ENCODE results near the gene SPSB3.

SPSB3 gene

DNA sequence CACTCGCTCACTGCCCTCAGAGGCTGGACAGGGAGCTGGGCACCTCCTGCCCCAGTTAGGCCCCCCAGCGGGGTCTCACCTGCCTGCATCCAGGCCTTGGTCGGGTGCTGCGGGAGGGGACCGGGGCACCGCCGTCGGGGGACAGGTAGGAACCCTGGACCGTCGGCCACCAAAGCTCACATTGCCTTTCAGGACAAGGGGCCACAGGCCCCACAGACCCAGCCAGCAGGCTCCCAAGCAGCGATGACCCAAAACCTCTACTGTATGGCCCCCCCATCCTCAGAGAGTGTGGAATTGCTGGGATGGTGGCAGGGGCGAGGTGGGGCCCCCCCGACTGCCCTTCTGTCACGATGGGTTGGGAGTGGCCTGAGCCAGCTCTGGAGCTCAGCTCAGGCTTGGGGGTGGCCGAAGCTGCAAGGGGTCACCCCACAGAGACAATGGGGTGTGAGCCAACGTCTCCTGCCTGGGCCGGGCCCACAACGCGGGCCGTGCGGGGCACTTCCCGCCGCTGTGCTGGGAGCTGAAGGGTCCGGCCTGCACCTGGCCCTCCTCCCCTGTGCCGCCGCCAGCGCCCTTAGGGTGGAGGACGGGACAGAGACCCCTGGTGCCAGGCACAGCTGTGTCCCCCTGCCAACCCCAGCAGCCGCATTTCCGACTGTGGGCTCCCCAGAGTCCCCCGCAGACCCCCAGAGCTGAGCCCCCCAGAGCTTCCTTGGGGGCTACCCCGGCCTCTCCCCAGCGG lies 10.6 kb upstream of the SPSB3 start:
- DNase-seq: no peak
- Histone ChIP-seq H3K9ac (ENCODE audit: low read length) (no peak overlapping the region), H3K27me3 (ENCODE audit: insufficient read depth, low read length, poor library complexity) (no peaks in the 10 kb centered on the region), H2BK15ac (replicated peaks; ENCODE audit: low read depth) (no peak overlapping the region), H3K79me2 (ENCODE audit: control insufficient read depth, insufficient read depth, low read length) (no peaks in the 10 kb centered on the region), H4K5ac (ENCODE audit: low read length) (no peak overlapping the region), H3K79me1 (ENCODE audit: low read length) (no peaks in the 10 kb centered on the region), H2BK5ac (ENCODE audit: low read length) (no peak overlapping the region), H3K23ac (ENCODE audit: low read length) (no peak overlapping the region), H3K4ac (ENCODE audit: low read depth, low read length) (no peak overlapping the region), H3K27ac (ENCODE audit: low read depth, low read length) (no peak overlapping the region), H2BK120ac (ENCODE audit: low read depth, low read length) (no peak overlapping the region), H3K56ac (ENCODE audit: low read length) (no peak overlapping the region), H3K18ac (ENCODE audit: low read length) (no peak overlapping the region), H2AK5ac (ENCODE audit: low read length) (no peak overlapping the region), H3K36me3 (ENCODE audit: control insufficient read depth, insufficient read depth, low read length) (no peaks in the 10 kb centered on the region), H4K8ac (ENCODE audit: low read depth, low read length) (no peak overlapping the region), H3K4me2 (ENCODE audit: low read length) (no peak overlapping the region), H3K4me3 (ENCODE audit: low read length) (no peak overlapping the region), H3K4me1 (ENCODE audit: control insufficient read depth, low read depth, low read length) (no peaks in the 10 kb centered on the region)
- no CpG with 5 or more reads among the region's 33 CpGs for WGBS (ENCODE audit: extremely low coverage, insufficient coverage, low lambda C conversion rate)

DNA sequence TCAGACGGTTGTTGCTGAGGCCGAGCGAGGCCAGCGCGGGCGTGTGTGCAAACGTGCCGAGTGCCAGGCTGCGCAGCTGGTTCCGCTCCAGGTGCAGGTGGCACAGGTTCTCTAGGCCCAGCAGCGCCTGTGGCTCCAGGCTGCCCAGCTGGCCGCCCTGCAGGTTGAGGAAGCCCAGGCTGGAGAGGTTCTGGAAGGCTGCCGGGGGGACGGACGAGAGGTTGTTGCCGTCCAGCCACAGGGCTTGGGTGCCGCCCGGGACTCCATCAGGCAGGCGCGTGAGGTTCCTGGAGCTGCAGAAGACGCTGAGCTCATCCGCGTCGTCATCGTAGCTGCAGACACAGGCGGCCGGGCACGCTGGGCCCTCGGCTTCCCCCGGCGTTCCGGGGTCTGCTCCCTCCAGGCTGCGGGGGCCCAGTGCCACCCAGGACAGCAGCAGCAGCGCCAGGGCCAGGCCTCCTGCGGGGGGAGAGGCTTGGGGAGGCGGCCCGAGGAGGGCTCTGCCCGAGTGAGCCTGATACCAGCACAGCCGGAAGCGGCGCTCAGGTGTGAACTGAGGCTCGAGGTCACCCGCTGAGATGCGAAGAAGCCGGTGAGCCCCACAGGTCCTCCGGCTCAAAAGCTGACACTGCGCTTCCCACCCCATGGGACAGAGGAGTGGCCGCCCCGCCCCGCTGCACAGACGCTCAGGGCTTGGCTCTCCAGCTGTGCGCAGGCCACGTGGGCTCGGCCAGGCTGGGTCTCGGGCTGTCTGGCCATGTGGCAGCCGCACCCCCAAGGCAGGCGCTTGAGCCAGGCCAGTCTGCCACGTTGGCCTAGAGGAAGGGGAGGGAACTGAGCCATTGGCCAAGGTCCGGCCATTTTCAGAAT lies 9.8 kb upstream of the SPSB3 start:
- Histone ChIP-seq H3K9ac (ENCODE audit: low read length) (no peak overlapping the region), H2BK120ac (ENCODE audit: low read depth, low read length) (no peak overlapping the region), H3K4me3 (ENCODE audit: low read length) (no peak overlapping the region), H3K27me3 (ENCODE audit: insufficient read depth, low read length, poor library complexity) (no peaks in the 10 kb centered on the region), H3K56ac (ENCODE audit: low read length) (no peak overlapping the region), H3K4me1 (ENCODE audit: control insufficient read depth, low read depth, low read length) (no peaks in the 10 kb centered on the region), H3K18ac (ENCODE audit: low read length) (no peak overlapping the region), H3K23ac (ENCODE audit: low read length) (no peak overlapping the region), H4K8ac (ENCODE audit: low read depth, low read length) (no peak overlapping the region), H3K79me1 (ENCODE audit: low read length) (peaks cover 2% of the 10 kb centered on the region), H3K36me3 (ENCODE audit: control insufficient read depth, insufficient read depth, low read length) (no peaks in the 10 kb centered on the region), H2BK5ac (ENCODE audit: low read length) (no peak overlapping the region), H3K4ac (ENCODE audit: low read depth, low read length) (no peak overlapping the region), H2AK5ac (ENCODE audit: low read length) (no peak overlapping the region), H3K4me2 (ENCODE audit: low read length) (no peak overlapping the region), H2BK15ac (replicated peaks; ENCODE audit: low read depth) (no peak overlapping the region), H4K5ac (ENCODE audit: low read length) (no peak overlapping the region), H3K27ac (ENCODE audit: low read depth, low read length) (no peak overlapping the region), H3K79me2 (ENCODE audit: control insufficient read depth, insufficient read depth, low read length) (no peaks in the 10 kb centered on the region)
- DNase-seq: no peak
- no CpG with 5 or more reads among the region's 59 CpGs for WGBS (ENCODE audit: extremely low coverage, insufficient coverage, low lambda C conversion rate)

DNA sequence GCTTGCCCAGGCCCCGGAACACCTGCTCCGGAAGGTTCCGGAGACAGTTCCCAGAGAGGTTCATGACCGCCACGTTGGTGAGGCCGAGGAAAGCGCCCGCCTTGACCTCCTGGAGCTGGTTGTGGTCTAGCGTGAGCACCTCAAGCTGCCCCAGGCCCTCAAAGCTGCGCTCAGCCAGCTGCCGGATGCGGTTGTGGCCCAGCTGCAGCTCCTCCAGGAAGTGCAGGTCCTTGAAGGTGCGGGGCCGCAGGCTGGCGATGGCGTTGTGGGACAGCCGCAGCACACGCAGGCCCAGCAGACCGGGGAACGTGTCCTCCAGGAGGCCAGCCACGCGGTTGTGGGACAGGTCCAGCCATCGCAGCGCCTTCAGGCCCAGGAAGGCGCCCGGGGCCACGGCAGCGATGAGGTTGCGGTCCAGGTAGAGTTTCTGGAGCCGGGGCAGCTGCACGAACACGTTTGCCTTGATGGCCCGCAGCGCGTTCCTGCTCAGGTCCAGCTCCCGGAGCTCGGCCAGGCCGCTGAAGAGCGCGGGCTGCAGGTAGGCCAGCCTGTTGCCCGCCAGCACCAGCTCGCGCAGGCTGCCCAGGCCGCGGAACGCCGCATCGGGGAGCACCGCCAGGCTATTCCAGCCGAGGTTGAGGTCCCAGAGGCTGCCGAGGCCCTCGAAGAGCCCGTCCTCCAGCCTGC lies 9.0 kb upstream of the SPSB3 start:
- no CpG with 5 or more reads among the region's 53 CpGs for WGBS (ENCODE audit: extremely low coverage, insufficient coverage, low lambda C conversion rate)
- Histone ChIP-seq H3K23ac (ENCODE audit: low read length) (no peak overlapping the region), H2AK5ac (ENCODE audit: low read length) (no peak overlapping the region), H3K27ac (ENCODE audit: low read depth, low read length) (no peak overlapping the region), H3K27me3 (ENCODE audit: insufficient read depth, low read length, poor library complexity) (no peaks in the 10 kb centered on the region), H3K79me2 (ENCODE audit: control insufficient read depth, insufficient read depth, low read length) (peaks cover 3% of the 10 kb centered on the region), H3K36me3 (ENCODE audit: control insufficient read depth, insufficient read depth, low read length) (peaks cover 2% of the 10 kb centered on the region), H3K18ac (ENCODE audit: low read length) (no peak overlapping the region), H3K56ac (ENCODE audit: low read length) (no peak overlapping the region), H2BK120ac (ENCODE audit: low read depth, low read length) (no peak overlapping the region), H3K9ac (ENCODE audit: low read length) (no peak overlapping the region), H2BK15ac (replicated peaks; ENCODE audit: low read depth) (no peak overlapping the region), H3K4ac (ENCODE audit: low read depth, low read length) (no peak overlapping the region), H3K4me1 (ENCODE audit: control insufficient read depth, low read depth, low read length) (no peaks in the 10 kb centered on the region), H4K5ac (ENCODE audit: low read length) (no peak overlapping the region), H2BK5ac (ENCODE audit: low read length) (no peak overlapping the region), H3K4me2 (ENCODE audit: low read length) (no peak overlapping the region), H3K4me3 (ENCODE audit: low read length) (no peak overlapping the region), H4K8ac (ENCODE audit: low read depth, low read length) (no peak overlapping the region), H3K79me1 (ENCODE audit: low read length) (peaks cover 4% of the 10 kb centered on the region)
- DNase-seq: no peak

DNA sequence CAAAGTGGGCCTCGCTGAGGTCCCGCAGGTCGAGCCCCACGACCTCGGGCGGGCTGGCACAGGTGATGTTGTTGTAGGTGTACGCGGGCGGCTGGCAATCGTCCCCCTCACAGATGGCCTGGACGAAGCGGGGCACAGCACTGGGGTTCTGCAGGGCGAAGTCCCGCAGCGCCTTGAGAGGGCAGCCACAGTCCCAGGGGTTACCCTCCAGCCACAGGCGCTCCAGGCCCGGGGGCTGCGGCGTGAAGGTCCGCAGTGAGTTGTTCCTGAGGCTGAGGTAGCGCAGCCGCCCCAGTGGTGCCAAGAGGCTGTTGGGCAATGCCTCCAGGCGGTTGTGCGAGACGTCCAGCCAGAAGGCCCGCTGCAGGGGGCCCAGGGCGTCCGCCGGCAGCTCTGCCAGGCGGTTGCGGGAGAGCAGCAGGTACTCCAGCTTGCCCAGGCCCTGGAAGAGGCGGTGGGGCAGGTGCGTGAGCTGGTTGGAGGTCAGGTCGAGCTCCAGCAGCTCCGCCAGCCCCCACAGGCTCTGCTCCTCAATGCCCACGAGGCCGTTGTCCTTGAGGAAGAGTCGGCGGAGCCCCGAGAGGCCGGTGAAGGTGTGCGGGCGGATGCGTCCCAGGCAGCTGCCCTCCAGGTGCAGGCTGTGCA lies 8.4 kb upstream of the SPSB3 start:
- no peak overlapping the region for H4K8ac ChIP-seq (ENCODE audit: low read depth, low read length)
- H3K27ac ChIP-seq (ENCODE audit: low read depth, low read length): no peak overlapping the region
- H3K27me3 ChIP-seq (ENCODE audit: insufficient read depth, low read length, poor library complexity): no peaks in the 10 kb centered on the region
- H2BK5ac ChIP-seq (ENCODE audit: low read length): no peak overlapping the region
- peaks cover 2% of the 10 kb centered on the region for H3K36me3 ChIP-seq (ENCODE audit: control insufficient read depth, insufficient read depth, low read length)
- no peak overlapping the region for H3K4ac ChIP-seq (ENCODE audit: low read depth, low read length)
- H3K4me3 ChIP-seq (ENCODE audit: low read length): no peak overlapping the region
- no peak overlapping the region for H3K23ac ChIP-seq (ENCODE audit: low read length)
- no peak overlapping the region for H2AK5ac ChIP-seq (ENCODE audit: low read length)
- H3K9ac ChIP-seq (ENCODE audit: low read length): no peak overlapping the region
- H3K4me2 ChIP-seq (ENCODE audit: low read length): no peak overlapping the region
- DNase-seq: no peak
- no peaks in the 10 kb centered on the region for H3K4me1 ChIP-seq (ENCODE audit: control insufficient read depth, low read depth, low read length)
- no peak overlapping the region for H3K18ac ChIP-seq (ENCODE audit: low read length)
- H3K79me1 ChIP-seq (ENCODE audit: low read length): peaks cover 6% of the 10 kb centered on the region
- no peak overlapping the region for H4K5ac ChIP-seq (ENCODE audit: low read length)
- WGBS (ENCODE audit: extremely low coverage, insufficient coverage, low lambda C conversion rate): no CpG with 5 or more reads among the region's 44 CpGs
- H2BK15ac ChIP-seq (replicated peaks; ENCODE audit: low read depth): no peak overlapping the region
- H2BK120ac ChIP-seq (ENCODE audit: low read depth, low read length): no peak overlapping the region
- peaks cover 5% of the 10 kb centered on the region for H3K79me2 ChIP-seq (ENCODE audit: control insufficient read depth, insufficient read depth, low read length)
- H3K56ac ChIP-seq (ENCODE audit: low read length): no peak overlapping the region

DNA sequence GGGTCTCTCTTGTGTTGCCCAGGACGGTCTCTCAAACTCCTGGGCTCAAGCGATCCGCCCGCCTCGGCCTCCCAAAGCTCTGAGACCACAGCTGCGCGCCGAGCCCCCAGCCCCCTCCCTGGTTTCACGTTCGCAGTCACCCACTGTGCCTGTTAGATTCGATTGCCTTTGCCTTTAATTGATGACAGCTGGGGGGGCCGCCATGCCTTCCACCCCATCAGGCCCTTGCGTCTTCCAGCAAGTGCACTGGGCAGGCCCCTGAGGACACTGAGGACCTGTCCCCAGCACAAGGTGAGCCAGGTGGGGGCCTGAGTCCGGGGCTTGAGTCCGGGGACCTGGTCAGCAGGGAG lies 7.9 kb upstream of the SPSB3 start:
- Histone ChIP-seq H2BK5ac (ENCODE audit: low read length) (no peak overlapping the region), H3K27ac (ENCODE audit: low read depth, low read length) (no peak overlapping the region), H3K4me2 (ENCODE audit: low read length) (no peak overlapping the region), H4K5ac (ENCODE audit: low read length) (no peak overlapping the region), H4K8ac (ENCODE audit: low read depth, low read length) (no peak overlapping the region), H3K27me3 (ENCODE audit: insufficient read depth, low read length, poor library complexity) (no peaks in the 10 kb centered on the region), H3K56ac (ENCODE audit: low read length) (no peak overlapping the region), H3K9ac (ENCODE audit: low read length) (no peak overlapping the region), H2BK15ac (replicated peaks; ENCODE audit: low read depth) (no peak overlapping the region), H2BK120ac (ENCODE audit: low read depth, low read length) (no peak overlapping the region), H2AK5ac (ENCODE audit: low read length) (no peak overlapping the region), H3K4ac (ENCODE audit: low read depth, low read length) (no peak overlapping the region), H3K79me1 (ENCODE audit: low read length) (peaks cover 8% of the 10 kb centered on the region), H3K23ac (ENCODE audit: low read length) (no peak overlapping the region), H3K79me2 (ENCODE audit: control insufficient read depth, insufficient read depth, low read length) (peaks cover 10% of the 10 kb centered on the region), H3K4me1 (ENCODE audit: control insufficient read depth, low read depth, low read length) (no peaks in the 10 kb centered on the region), H3K4me3 (ENCODE audit: low read length) (no peak overlapping the region), H3K36me3 (ENCODE audit: control insufficient read depth, insufficient read depth, low read length) (peaks cover 2% of the 10 kb centered on the region), H3K18ac (ENCODE audit: low read length) (no peak overlapping the region)
- WGBS (ENCODE audit: extremely low coverage, insufficient coverage, low lambda C conversion rate): no CpG with 5 or more reads among the region's 15 CpGs
- DNase-seq: no peak

Measured in mesendoderm (in vitro differentiated cells).